GM12872 (cell line): ENCODE results near the gene PWWP2B.

Experiments
- CTCF ChIP-seq: IDR thresholded peaks from 3 replicates; pipeline ENCODE4 v1.5.1; 2011; ENCODE audit warnings: low read depth, mild to moderate bottlenecking, low read length, moderate library complexity; ENCODE audit not compliant: insufficient read depth

The PWWP2B gene

GRCh38 chr10:132449811-132450181 is 52.8 kb downstream of the PWWP2B start:
- TF ChIP-seq CTCF: no peak

- no peak for TF ChIP-seq CTCF
These were observed 53.4 kb downstream of the PWWP2B start for GRCh38 chr10:132450466-132450824.

- no peak for TF ChIP-seq CTCF
These were observed 54.0 kb downstream of the PWWP2B start for GRCh38 chr10:132450825-132451505.

- no peak for TF ChIP-seq CTCF
These were observed 54.7 kb downstream of the PWWP2B start for GRCh38 chr10:132451506-132452215.

- TF ChIP-seq CTCF: 0 out of 3 replicates have a peak, but pooled peaks have one; percentile 11
These were observed 55.2 kb downstream of the PWWP2B start for GRCh38 chr10:132452216-132452650.

- TF ChIP-seq CTCF: peak; percentile 82
These were observed 55.9 kb downstream of the PWWP2B start for GRCh38 chr10:132452651-132453469.

GRCh38 chr10:132453470-132453861 is 56.5 kb downstream of the PWWP2B start:
- TF ChIP-seq CTCF: no peak
